GM21423 (cell line): ENCODE results near the gene MAN2A2.
"Not testable (repeated sequence)": the region's sequence is repeated elsewhere in the genome, so short reads cannot be mapped to it uniquely, and the experiment has no call there.

Experiments used
- ATAC-seq: cut with Tn5 transposase; IDR thresholded peaks from one replicate; pipeline ENCODE4 v1.9.1; 2021; ENCODE audit warnings: mild to moderate bottlenecking, moderate library complexity; ENCODE audit not compliant: unreplicated experiment

The MAN2A2 gene

GRCh38 chr15:90871139-90871715, 31.9 kb upstream of the MAN2A2 start:
- ATAC-seq, result no peak

DNA sequence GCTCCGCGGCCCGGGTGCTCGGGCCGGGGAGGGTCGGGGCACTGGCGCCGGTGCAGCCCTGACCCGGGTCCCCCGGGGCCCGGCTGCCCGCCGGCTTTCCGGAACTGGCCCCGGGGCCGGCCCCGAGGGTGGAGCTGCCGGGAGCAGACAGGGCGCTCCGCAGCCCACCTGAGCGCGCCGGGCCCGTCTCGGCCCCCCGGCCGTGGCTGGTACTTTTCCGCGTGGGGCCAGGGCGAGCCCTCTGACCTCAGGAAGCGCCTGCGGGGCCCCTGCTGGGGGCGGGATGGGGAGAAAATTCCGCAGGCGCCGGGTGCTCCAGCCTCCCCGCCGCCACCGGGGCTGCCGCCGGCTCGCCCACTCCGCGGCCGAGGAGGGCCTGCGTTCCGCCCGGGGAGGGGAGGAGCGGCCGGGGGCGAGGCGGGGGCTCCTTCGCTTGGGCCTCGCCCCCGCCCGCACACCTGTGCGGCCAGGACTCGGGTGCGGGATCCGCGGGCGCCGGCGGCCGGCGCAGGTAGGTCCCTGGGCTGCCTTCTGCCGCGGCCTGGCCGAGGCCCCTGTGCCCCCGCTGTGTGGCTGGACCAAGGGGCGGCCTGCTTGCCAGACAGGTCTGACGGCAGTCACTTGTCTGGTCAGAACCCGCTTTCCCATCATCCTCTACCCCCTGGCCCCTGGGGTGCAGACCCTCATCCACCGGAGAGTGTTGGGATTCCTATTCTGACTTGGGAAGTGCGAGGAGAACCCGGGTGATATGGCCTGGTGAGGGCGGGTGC, 31.2 kb upstream of the MAN2A2 start:
- no peak for ATAC-seq

- no peak for ATAC-seq
These were observed 30.5 kb upstream of the MAN2A2 start for GRCh38 chr15:90872486-90873184.

DNA sequence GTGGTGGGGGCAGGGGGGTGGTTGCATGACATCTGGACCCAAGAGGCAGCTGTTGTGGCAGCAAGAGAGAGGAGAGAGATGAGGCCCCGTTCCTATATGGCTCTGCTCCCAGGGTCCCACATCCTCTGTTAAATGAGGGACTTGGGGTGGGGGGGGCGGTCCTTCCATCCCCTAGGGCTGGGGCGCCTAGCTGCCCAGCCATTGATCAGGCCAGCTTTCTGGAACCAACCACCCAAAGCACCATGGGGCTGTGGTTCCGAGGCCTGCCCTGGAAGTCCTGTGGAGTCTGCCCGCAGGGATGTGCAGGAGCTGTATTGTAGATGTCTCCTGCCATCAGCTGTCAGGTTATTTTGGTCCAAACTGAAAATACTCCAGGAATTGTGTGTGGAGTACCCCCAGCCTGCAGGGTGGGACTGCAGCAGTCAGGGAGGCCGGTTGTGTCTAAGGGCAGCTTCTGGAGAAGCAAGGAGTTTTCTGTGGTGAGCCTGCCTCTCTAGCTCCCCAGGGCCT, 29.6 kb upstream of the MAN2A2 start:
- no peak for ATAC-seq

- no peak for ATAC-seq
These were observed 29.0 kb upstream of the MAN2A2 start for GRCh38 chr15:90873998-90874605.

DNA sequence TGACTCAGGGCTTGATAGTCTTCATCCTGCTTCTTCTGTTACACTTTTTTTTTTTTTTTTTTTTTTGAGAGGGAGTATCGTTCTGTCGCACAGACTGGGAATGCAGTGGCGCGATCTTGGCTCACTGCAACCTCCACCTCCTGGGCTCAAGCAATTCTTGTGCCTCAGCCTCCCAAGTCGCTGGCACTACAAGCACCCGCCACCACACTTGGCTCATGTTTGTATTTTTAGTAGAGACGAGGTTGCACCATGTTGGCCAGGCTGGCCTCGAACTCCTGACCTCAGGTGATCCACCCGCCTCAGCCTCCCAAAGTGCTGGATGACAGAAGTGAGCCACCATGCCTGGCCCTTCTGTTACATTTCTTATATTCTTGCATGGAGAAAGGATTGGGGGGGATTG, 28.1 kb upstream of the MAN2A2 start:
- ATAC-seq, result not testable (repeated sequence)

GRCh38 chr15:90875549-90875981, 27.5 kb upstream of the MAN2A2 start:
- no peak for ATAC-seq

GRCh38 chr15:90876046-90876445, 27.1 kb upstream of the MAN2A2 start:
- ATAC-seq, result no peak

GRCh38 chr15:90876512-90877170, 26.5 kb upstream of the MAN2A2 start:
- no peak for ATAC-seq

- ATAC-seq, result no peak
These were observed 25.8 kb upstream of the MAN2A2 start for GRCh38 chr15:90877315-90877714.

DNA sequence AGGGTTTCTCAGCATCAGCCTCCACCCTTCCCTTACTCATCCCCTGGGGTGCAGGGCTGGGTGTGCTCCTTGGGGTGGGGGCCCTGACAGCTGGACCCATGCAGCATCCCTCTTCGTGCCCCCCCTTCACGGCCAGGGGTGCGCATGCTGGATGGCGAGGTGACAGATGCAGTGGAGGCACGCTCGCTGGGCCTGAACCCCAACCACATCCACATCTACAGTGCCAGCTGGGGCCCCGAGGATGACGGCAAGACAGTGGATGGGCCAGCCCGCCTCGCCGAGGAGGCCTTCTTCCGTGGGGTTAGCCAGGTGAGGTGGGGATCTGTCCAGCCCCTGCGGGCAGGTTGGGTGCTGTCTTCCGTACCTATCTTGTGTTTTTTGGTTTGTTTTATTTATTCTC, 25.1 kb upstream of the MAN2A2 start:
- ATAC-seq, result no peak

DNA sequence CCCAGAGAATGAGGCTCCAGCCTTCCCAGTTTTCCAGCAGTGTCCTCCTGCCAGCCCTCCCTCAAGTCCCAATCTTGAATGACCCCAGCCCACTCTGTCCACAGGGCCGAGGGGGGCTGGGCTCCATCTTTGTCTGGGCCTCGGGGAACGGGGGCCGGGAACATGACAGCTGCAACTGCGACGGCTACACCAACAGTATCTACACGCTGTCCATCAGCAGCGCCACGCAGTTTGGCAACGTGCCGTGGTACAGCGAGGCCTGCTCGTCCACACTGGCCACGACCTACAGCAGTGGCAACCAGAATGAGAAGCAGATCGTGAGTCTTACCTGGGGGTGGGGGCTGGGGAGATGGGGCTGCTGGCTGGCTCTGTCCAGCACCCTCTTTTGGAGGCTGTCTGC, 24.4 kb upstream of the MAN2A2 start:
- no peak for ATAC-seq

GRCh38 chr15:90879730-90880366, 23.3 kb upstream of the MAN2A2 start:
- ATAC-seq, result no peak

- ATAC-seq, result no peak
These were observed 22.5 kb upstream of the MAN2A2 start for GRCh38 chr15:90880381-90881145.

DNA sequence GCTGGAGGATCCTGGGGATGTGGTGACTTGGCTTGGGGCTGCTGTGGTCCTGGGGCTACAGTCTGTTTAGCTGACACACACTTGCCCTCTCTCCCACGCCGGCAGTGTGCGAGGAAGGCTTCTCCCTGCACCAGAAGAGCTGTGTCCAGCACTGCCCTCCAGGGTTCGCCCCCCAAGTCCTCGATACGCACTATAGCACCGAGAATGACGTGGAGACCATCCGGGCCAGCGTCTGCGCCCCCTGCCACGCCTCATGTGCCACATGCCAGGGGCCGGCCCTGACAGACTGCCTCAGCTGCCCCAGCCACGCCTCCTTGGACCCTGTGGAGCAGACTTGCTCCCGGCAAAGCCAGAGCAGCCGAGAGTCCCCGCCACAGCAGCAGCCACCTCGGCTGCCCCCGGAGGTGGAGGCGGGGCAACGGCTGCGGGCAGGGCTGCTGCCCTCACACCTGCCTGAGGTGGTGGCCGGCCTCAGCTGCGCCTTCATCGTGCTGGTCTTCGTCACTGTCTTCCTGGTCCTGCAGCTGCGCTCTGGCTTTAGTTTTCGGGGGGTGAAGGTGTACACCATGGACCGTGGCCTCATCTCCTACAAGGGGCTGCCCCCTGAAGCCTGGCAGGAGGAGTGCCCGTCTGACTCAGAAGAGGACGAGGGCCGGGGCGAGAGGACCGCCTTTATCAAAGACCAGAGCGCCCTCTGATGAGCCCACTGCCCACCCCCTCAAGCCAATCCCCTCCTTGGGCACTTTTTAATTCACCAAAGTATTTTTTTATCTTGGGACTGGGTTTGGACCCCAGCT, 21.7 kb upstream of the MAN2A2 start:
- no peak for ATAC-seq

GRCh38 chr15:90881978-90882721, 21.0 kb upstream of the MAN2A2 start:
- no peak for ATAC-seq

DNA sequence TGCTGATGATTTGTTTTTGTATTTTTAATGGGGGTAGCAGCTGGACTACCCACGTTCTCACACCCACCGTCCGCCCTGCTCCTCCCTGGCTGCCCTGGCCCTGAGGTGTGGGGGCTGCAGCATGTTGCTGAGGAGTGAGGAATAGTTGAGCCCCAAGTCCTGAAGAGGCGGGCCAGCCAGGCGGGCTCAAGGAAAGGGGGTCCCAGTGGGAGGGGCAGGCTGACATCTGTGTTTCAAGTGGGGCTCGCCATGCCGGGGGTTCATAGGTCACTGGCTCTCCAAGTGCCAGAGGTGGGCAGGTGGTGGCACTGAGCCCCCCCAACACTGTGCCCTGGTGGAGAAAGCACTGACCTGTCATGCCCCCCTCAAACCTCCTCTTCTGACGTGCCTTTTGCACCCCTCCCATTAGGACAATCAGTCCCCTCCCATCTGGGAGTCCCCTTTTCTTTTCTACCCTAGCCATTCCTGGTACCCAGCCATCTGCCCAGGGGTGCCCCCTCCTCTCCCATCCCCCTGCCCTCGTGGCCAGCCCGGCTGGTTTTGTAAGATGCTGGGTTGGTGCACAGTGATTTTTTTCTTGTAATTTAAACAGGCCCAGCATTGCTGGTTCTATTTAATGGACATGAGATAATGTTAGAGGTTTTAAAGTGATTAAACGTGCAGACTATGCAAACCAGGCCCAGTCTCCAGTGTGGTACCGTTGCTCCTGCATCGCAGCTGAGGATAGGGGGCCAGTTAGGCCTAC, 20.1 kb upstream of the MAN2A2 start:
- no peak for ATAC-seq
